Stimulated activated CD4-positive, alpha-beta T cell treated with anti-CD3 and anti-CD28 coated beads, Interleukin-4, amount 100 ng/mL, for 24 hours (primary cell): ENCODE results near the gene POC1B.

ENCODE experiments used
- DNase-seq: peaks from one replicate; pipeline ENCODE4 v3.0.0-alpha.2; 2020

Gene POC1B

GRCh38 chr12:89414851-89415250 lies 111.0 kb downstream of the POC1B start:
- no peak for DNase-seq

- no peak for DNase-seq
These were observed 111.5 kb downstream of the POC1B start for GRCh38 chr12:89414322-89414721.

GRCh38 chr12:89413234-89413633 lies 112.6 kb downstream of the POC1B start:
- no peak for DNase-seq

GRCh38 chr12:89412665-89413064 lies 113.2 kb downstream of the POC1B start:
- no peak for DNase-seq

- no peak for DNase-seq
These were observed 114.0 kb downstream of the POC1B start for GRCh38 chr12:89411846-89412245.

GRCh38 chr12:89411234-89411633 lies 114.6 kb downstream of the POC1B start:
- DNase-seq: no peak

GRCh38 chr12:89405626-89406345 lies 120.1 kb downstream of the POC1B start:
- no peak for DNase-seq

GRCh38 chr12:89401433-89402058 lies 124.3 kb downstream of the POC1B start:
- no peak for DNase-seq

- DNase-seq: no peak
These were observed 125.4 kb downstream of the POC1B start for GRCh38 chr12:89400415-89400814.

GRCh38 chr12:89395712-89396111 lies 130.1 kb downstream of the POC1B start:
- DNase-seq: no peak

GRCh38 chr12:89393551-89394121 lies 132.2 kb downstream of the POC1B start:
- DNase-seq: no peak

- no peak for DNase-seq
These were observed 133.5 kb downstream of the POC1B start for GRCh38 chr12:89392391-89392790.

GRCh38 chr12:89391726-89392336 lies 134.0 kb downstream of the POC1B start:
- no peak for DNase-seq

GRCh38 chr12:89390802-89391673 lies 134.8 kb downstream of the POC1B start:
- no peak for DNase-seq

GRCh38 chr12:89389755-89390661 lies 135.8 kb downstream of the POC1B start:
- DNase-seq: no peak

GRCh38 chr12:89386138-89386537 lies 139.7 kb downstream of the POC1B start:
- DNase-seq: no peak

GRCh38 chr12:89384807-89385206 lies 141.0 kb downstream of the POC1B start:
- no peak for DNase-seq

GRCh38 chr12:89384050-89384758 lies 141.6 kb downstream of the POC1B start:
- no peak for DNase-seq

- DNase-seq: no peak
These were observed 142.4 kb downstream of the POC1B start for GRCh38 chr12:89383235-89384049.

- DNase-seq: no peak
These were observed 143.5 kb downstream of the POC1B start for GRCh38 chr12:89382328-89382727.
